Activated CD4-positive, alpha-beta T cell treated with anti-CD3 and anti-CD28 coated beads for 24 hours (primary cell): ENCODE measurements around the gene SPDYE18.
"Not testable (repeated sequence)": the region's sequence is repeated elsewhere in the genome, so short reads cannot be mapped to it uniquely, and the experiment has no call there.

Source experiments
- DNase-seq, 2 donors: peaks; one replicate each; pipeline ENCODE4 v3.0.0-alpha.2; 2020; ENCODE audit warnings: low read depth in 2 of 2

Gene SPDYE18

GRCh38 chr7:77062557-77062956, at the start of gene SPDYE18:
Gene SPDYE18 (minus strand): TSS chr7:77062558. CDS start chr7:77060512, 2,046 bp downstream.
- not testable (repeated sequence) for DNase-seq

GRCh38 chr7:77108362-77108761, 46.0 kb upstream of the SPDYE18 start:
- not testable (repeated sequence) for DNase-seq

- DNase-seq = not testable (repeated sequence)
Measured at GRCh38 chr7:77107659-77108058, 45.3 kb upstream of the SPDYE18 start.

- not testable (repeated sequence) for DNase-seq
Measured at GRCh38 chr7:77105904-77106303, 43.5 kb upstream of the SPDYE18 start.

GRCh38 chr7:77102671-77103070, 40.3 kb upstream of the SPDYE18 start:
- DNase-seq = not testable (repeated sequence)

- not testable (repeated sequence) for DNase-seq
Measured at GRCh38 chr7:77101187-77101586, 38.8 kb upstream of the SPDYE18 start.

GRCh38 chr7:77100501-77100900, 38.1 kb upstream of the SPDYE18 start:
- not testable (repeated sequence) for DNase-seq

- not testable (repeated sequence) for DNase-seq
Measured at GRCh38 chr7:77092301-77092700, 29.9 kb upstream of the SPDYE18 start.

GRCh38 chr7:77082192-77082591, 19.8 kb upstream of the SPDYE18 start:
- not testable (repeated sequence) for DNase-seq

- not testable (repeated sequence) for DNase-seq
Measured at GRCh38 chr7:77080236-77080635, 17.9 kb upstream of the SPDYE18 start.

- DNase-seq = not testable (repeated sequence)
Measured at GRCh38 chr7:77079624-77080023, 17.3 kb upstream of the SPDYE18 start.

GRCh38 chr7:77079112-77079511, 16.8 kb upstream of the SPDYE18 start:
- DNase-seq = not testable (repeated sequence)

- DNase-seq = not testable (repeated sequence)
Measured at GRCh38 chr7:77077060-77077459, 14.7 kb upstream of the SPDYE18 start.

- not testable (repeated sequence) for DNase-seq
Measured at GRCh38 chr7:77074786-77075396, 12.5 kb upstream of the SPDYE18 start.

- DNase-seq = not testable (repeated sequence)
Measured at GRCh38 chr7:77071108-77071507, 8.8 kb upstream of the SPDYE18 start.

GRCh38 chr7:77065869-77066268, 3.5 kb upstream of the SPDYE18 start:
- DNase-seq = not testable (repeated sequence)

GRCh38 chr7:77063732-77064131, 1.4 kb upstream of the SPDYE18 start:
- not testable (repeated sequence) for DNase-seq

GRCh38 chr7:77032261-77032660, 30.1 kb downstream of the SPDYE18 start, which contains the start of gene SPDYE17:
Gene SPDYE17 (minus strand): TSS chr7:77032361. CDS start chr7:77030570, 1,791 bp downstream.
- DNase-seq = not testable (repeated sequence)

- DNase-seq = not testable (repeated sequence)
Measured at GRCh38 chr7:77026349-77026748, 36.0 kb downstream of the SPDYE18 start.

GRCh38 chr7:77010074-77010680, 52.2 kb downstream of the SPDYE18 start:
- DNase-seq = not testable (repeated sequence)

GRCh38 chr7:77008000-77008399, 54.4 kb downstream of the SPDYE18 start:
- DNase-seq = not testable (repeated sequence)

- DNase-seq = not testable (repeated sequence)
Measured at GRCh38 chr7:77006127-77007110, 55.9 kb downstream of the SPDYE18 start.
